Right atrium auricular region (tissue), 2 donors: Measurements from ENCODE around the gene SALL1. TPM values are rescaled to one million over a fixed set of nuclear protein-coding genes. Genes with fewer than 3 reads are reported as not detected.

Experiments
- DNase-seq: peaks from one replicate; pipeline ENCODE4 v3.0.0-alpha.2; 2019; ENCODE audit warnings: low spot score
- H3K27ac ChIP-seq, 2 donors: fragments of 200-600 bp; sonication (generic); 1 replicate in 1 of 2; 2 replicates in 1 of 2; pipeline ENCODE4 v1.5.1; 2016 to 2019
- H3K27me3 ChIP-seq, 2 donors: fragments of 200-600 bp; sonication (generic); one replicate each; pipeline versions ENCODE4 v1.5.1 to v1.6.0; 2017 to 2019
- H3K36me3 ChIP-seq: fragments of 200-600 bp; sonication (generic); one replicate; pipeline ENCODE4 v1.5.1; 2016
- H3K4me1 ChIP-seq, 2 donors: fragments of 200-600 bp; sonication (generic); one replicate each; pipeline versions ENCODE4 v1.5.1 to v1.6.0; 2017 to 2019
- H3K4me3 ChIP-seq, 2 donors: fragments of 200-600 bp; sonication (generic); 1 replicate in 1 of 2; 2 replicates in 1 of 2; pipeline ENCODE4 v1.5.1; 2017 to 2019; ENCODE audit warnings: mild to moderate bottlenecking in 1 of 2, moderate library complexity in 1 of 2
- H3K9me3 ChIP-seq, 2 donors: fragments of 200-600 bp; sonication (generic); one replicate each; pipeline ENCODE4 v1.5.1; 2019
- CTCF ChIP-seq, 2 donors: fragments of 200-600 bp; sonication (generic); IDR thresholded peaks; one replicate each; pipeline ENCODE4 v1.5.1; 2019; ENCODE audit warnings: antibody characterized with exemption in 2 of 2
- total RNA-seq, 2 donors: library from RNA; depleted of rRNA; stranded (reverse); fragments of >200 nt; gene quantifications; one replicate each; pipeline ENCODE4 v1.1.0, GENCODE V29; 2016

SALL1 gene
- total RNA-seq, 2 donors from 2014 or later, result 1.3 to 6.9 TPM

GRCh38 chr16:51157698-51158097 lies 6.6 kb upstream of the SALL1 start:
- no peaks in the 10 kb centered on the region for H3K36me3 ChIP-seq
- no peak for TF ChIP-seq CTCF (IDR thresholded peaks at IDR 0.05)
- no peak overlapping the region for H3K4me3 ChIP-seq
- H3K4me1 ChIP-seq, result peaks cover 0 to 20% of the 10 kb centered on the region in 2 donors
- no peak overlapping the region for H3K27ac ChIP-seq
- no peak for DNase-seq
- H3K9me3 ChIP-seq, result peaks cover 0 to 4% of the 10 kb centered on the region in 2 donors
- peaks cover 7 to 25% of the 10 kb centered on the region in 2 donors for H3K27me3 ChIP-seq

- H3K4me3 ChIP-seq, result no peak overlapping the region
- peaks cover 7 to 32% of the 10 kb centered on the region in 2 donors for H3K27me3 ChIP-seq
- peaks cover 0 to 29% of the 10 kb centered on the region in 2 donors for H3K4me1 ChIP-seq
- H3K9me3 ChIP-seq, result peaks cover 0 to 4% of the 10 kb centered on the region in 2 donors
- no peak for DNase-seq
- no peak overlapping the region for H3K27ac ChIP-seq
- H3K36me3 ChIP-seq, result no peaks in the 10 kb centered on the region
- no peak for TF ChIP-seq CTCF (IDR thresholded peaks at IDR 0.05)
Measured at GRCh38 chr16:51156807-51157200, 5.7 kb upstream of the SALL1 start.

GRCh38 chr16:51155820-51156806 lies 5.0 kb upstream of the SALL1 start:
- DNase-seq, result no peak
- Histone ChIP-seq H3K36me3 (no peaks in the 10 kb centered on the region), H3K27me3 (peaks cover 7 to 37% of the 10 kb centered on the region in 2 donors), H3K9me3 (peaks cover 0 to 4% of the 10 kb centered on the region in 2 donors), H3K4me1 (peaks cover 0 to 34% of the 10 kb centered on the region in 2 donors), H3K4me3 (peak overlapping the region in 1 of 2 donors; percentile 22), H3K27ac (no peak overlapping the region)
- no peak for TF ChIP-seq CTCF (IDR thresholded peaks at IDR 0.05)

GRCh38 chr16:51155199-51155607 lies 4.1 kb upstream of the SALL1 start:
- H3K27me3 ChIP-seq, result peaks cover 9 to 46% of the 10 kb centered on the region in 2 donors
- no peak for DNase-seq
- H3K9me3 ChIP-seq, result peaks cover 0 to under 1% of the 10 kb centered on the region in 2 donors
- H3K27ac ChIP-seq, result no peak overlapping the region
- H3K4me1 ChIP-seq, result peaks cover 0 to 42% of the 10 kb centered on the region in 2 donors
- no peaks in the 10 kb centered on the region for H3K36me3 ChIP-seq
- H3K4me3 ChIP-seq, result peak overlapping the region in 1 of 2 donors; percentile 22
- TF ChIP-seq CTCF (IDR thresholded peaks at IDR 0.05), result no peak

GRCh38 chr16:51154271-51155171 lies 3.5 kb upstream of the SALL1 start:
- Histone ChIP-seq H3K9me3 (no peaks in the 10 kb centered on the region), H3K4me3 (peak overlapping the region in 1 of 2 donors; percentile 22), H3K27me3 (peaks cover 16 to 47% of the 10 kb centered on the region in 2 donors), H3K36me3 (no peaks in the 10 kb centered on the region), H3K27ac (no peak overlapping the region), H3K4me1 (peaks cover 0 to 43% of the 10 kb centered on the region in 2 donors)
- no peak for TF ChIP-seq CTCF (IDR thresholded peaks at IDR 0.05)
- DNase-seq, result no peak
